Inferior parietal cortex (tissue), 1 donor: ENCODE data around the gene PAPPA2.
A peak's percentile ranks its signal among the peaks of the same experiment; 100 is the strongest.
"Not testable (repeated sequence)": the region's sequence is repeated elsewhere in the genome, so short reads cannot be mapped to it uniquely, and the experiment has no call there.

Experiments used
- DNase-seq: peaks from one replicate; pipeline ENCODE4 v3.0.0-alpha.2; 2016; ENCODE audit errors: extremely low spot score

PAPPA2 gene

DNA sequence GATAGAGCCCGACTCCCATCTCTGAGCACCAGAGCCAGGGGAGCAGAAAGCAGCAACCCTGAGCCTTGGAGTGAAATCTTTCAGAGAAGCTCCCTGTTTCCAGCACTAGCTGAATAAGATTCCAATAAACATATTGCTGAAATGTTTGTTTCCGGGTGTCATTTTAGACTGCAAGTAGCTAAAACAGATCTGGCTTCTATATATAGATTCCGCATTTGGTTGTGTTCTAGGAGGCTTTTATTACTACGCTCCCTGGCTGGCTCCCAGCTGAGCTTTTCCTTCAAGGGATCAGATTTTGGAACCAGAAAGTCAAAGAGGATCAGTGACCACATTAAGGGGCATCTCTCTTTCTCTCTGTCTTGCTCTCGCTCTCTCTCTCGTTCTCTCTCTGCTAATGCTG lies 88.2 kb downstream of the PAPPA2 start:
- no peak for DNase-seq

GRCh38 chr1:176552217-176552991 lies 89.4 kb downstream of the PAPPA2 start:
- no peak for DNase-seq

- no peak for DNase-seq
These were observed 90.0 kb downstream of the PAPPA2 start for GRCh38 chr1:176552999-176553398.

- no peak for DNase-seq
These were observed 93.3 kb downstream of the PAPPA2 start for GRCh38 chr1:176556288-176556687.

- DNase-seq, result no peak
These were observed 94.7 kb downstream of the PAPPA2 start for GRCh38 chr1:176557543-176558258.

- DNase-seq, result no peak
These were observed 95.6 kb downstream of the PAPPA2 start for GRCh38 chr1:176558561-176558960.

DNA sequence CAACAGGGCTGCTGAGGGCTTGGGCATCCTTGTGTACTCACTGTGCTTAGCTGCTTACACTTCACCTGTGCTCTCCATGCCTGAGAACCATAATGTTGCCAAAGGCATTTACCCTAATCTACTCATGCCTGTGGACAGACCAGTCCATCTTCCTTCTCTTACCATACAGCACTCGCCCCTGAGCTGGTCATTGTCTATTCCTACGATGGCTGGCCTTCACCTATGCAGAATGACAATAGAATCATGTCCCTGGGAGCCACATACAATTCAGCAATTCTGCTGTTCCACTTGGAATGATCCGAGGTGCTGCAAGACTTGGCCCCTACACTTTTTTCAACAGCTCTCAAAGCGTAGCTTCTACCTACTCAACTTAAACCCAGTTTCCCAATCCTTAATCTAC lies 96.5 kb downstream of the PAPPA2 start:
- no peak for DNase-seq

GRCh38 chr1:176559878-176560277 lies 96.9 kb downstream of the PAPPA2 start:
- DNase-seq, result peak; percentile 84

GRCh38 chr1:176560681-176561080 lies 97.7 kb downstream of the PAPPA2 start:
- DNase-seq, result no peak

DNA sequence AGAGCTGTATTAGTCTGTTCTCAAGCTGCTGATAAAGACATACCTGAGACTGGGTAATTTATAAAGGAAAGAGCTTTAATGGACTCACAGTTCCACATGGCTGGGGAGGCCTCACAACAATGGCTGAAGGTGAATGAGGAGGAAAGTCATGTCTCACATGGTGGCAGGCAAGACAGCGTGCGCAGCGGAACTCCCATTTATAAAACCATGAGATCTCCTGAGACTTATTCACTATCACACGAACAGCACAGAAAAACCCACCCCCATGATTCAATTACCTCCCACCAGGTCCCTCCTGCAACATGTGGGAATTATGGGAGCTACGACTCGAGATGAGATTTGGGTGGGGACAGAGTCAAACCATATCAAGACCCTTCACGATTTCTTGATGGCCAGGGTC lies 98.8 kb downstream of the PAPPA2 start:
- DNase-seq, result not testable (repeated sequence)

GRCh38 chr1:176566004-176566975 lies 103.3 kb downstream of the PAPPA2 start:
- no peak for DNase-seq

DNA sequence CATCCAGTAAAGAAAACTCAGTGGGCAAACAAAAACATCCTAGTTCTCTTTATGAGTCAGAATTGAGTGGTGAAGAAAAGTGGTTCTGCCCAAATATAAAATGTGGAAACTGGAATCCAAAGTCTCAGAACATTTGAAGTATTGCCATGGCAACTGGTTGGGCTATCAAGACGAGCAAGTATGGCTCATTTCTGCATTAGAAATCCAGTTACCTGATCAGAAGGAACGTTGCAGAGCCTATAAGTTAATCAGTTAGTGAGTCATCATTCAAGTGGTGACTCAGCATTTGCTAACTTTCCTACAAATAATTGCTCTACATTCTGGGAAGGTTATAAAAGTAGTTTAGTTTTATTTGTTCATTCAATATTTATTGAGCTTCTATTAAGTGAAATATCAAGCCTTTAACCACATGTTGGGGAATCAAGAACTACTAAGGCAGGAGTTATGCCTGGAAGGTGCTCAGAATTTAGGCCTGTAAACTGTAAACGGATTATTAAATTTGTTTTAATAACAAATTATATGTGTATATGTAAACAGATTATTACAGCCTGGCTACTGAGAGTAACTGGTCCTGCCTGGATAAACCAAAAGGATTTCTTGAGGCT lies 104.3 kb downstream of the PAPPA2 start:
- DNase-seq, result peak; percentile 29

DNA sequence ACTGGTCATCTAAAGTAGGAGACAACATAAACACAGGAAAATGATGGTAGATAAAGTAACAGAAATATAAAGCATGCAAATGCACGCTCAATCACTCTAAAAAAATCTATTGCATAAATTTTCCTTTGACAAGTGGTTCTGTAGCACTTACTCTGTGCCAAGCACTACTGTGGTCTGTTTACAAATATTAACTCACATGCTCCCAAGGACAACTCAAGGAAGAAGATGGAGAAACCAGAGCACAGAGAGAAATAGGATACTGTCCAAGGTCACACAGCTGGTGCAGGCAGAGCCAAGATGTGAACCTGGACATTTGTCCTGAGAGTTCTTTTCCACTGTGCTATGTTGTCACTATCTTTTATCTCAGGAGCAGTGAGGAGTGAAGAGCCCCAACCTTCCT lies 105.2 kb downstream of the PAPPA2 start:
- no peak for DNase-seq

DNA sequence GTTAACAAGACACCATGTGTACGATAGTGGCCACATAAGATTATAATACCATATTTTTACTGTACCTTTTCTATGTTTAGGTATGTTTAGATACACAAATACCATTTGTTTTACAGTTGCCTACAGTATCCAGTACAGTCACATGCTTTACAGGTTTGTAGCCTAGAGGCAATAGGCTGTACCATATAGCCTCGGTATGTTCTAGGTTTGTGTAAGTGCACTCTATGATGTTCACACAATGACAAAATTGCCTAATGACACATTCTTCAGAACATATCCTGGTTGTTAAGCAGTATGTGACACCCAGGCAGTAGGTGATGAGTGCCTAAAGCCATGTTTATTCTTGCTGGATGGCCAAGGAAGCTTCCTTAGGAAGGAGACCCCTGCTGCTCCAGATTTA lies 111.8 kb downstream of the PAPPA2 start:
- no peak for DNase-seq

DNA sequence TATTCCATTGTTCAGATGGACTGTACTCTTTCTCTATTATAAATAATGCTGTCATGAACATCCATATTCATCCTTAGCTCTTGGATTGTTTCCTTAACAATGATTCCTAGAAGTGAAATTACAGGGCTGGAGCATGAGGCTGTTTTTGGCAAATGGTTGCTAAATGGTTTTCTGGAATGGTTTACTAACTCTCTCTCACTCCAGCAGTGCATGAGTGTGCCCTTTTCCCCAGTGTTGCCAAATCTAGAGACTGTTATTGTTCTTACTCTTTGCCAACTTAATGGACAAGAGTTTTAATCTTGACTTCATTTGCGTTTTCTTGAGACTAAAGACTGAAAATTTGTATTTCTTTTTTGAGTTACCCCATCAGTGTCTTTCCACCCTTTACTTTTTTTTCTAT lies 113.0 kb downstream of the PAPPA2 start:
- no peak for DNase-seq

DNA sequence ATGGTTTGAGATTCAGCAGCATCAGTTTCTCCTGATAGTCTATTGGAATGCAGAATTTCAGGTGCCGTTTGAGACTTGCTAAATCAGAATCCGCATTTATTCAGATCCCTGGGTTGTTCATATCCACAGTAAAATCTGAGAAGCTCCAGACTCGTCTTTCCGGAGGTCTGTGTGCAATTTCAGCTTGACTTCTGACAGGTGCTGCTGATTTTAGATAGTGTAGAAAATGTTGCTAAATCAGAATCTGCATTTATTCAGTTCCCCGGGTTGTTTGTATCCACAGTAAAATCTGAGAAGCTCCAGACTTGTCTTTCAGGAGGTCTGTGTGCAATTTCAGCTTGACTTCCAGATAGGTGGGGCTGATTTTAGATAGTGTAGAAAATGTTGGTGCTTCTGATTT lies 113.7 kb downstream of the PAPPA2 start:
- no peak for DNase-seq

DNA sequence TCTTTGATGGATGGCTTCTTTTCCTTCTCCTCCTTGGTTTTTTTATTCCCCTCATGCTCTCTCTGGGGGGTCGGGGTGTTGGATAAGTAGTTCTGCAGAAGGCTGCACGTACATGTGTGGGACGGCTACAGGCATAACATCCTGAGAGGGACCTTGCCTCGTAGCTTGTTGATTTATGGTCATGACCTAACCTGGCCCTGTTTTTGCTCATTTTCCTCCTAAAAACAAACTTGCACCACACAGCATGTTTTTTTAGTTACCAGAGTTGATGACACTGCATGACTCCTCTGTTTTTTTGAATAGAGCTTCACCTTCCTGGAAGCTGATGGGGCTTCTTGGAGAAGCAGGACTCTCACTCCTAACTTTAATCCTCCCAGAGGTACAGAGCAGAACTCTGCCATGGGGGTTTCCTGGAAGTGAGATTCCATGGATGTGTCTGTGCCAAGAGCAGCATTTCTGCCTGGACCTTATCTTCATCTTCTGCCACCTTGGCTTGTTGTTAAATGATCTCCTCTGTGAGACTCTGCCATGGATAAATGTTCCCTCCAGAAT lies 114.7 kb downstream of the PAPPA2 start:
- DNase-seq, result no peak

DNA sequence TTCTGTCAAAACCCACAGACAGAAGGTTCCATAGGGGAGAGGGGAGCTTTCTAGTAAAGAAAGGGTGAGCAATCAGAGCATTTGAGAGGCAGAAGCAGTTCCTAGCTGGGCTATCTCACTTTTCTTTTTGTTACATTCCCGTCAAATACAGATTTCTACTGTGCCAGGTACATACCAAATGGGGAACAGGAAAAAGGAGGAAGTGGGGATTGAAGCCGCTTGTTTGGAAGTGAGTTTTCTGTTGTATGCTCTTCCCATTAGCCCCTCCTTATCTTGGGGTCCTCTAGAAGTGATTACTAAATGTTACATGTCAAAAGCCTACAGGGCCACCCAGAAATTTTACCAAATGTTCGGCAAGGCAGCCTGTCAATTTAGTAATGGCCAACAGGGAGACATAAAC lies 116.1 kb downstream of the PAPPA2 start:
- no peak for DNase-seq

DNA sequence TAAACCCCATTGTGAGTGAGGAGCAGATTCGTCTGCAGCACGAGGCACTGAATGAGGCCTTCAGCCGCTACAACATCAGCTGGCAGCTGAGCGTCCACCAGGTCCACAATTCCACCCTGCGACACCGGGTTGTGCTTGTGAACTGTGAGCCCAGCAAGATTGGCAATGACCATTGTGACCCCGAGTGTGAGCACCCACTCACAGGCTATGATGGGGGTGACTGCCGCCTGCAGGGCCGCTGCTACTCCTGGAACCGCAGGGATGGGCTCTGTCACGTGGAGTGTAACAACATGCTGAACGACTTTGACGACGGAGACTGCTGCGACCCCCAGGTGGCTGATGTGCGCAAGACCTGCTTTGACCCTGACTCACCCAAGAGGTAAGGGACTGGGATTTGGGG lies 132.2 kb downstream of the PAPPA2 start:
- DNase-seq, result no peak

DNA sequence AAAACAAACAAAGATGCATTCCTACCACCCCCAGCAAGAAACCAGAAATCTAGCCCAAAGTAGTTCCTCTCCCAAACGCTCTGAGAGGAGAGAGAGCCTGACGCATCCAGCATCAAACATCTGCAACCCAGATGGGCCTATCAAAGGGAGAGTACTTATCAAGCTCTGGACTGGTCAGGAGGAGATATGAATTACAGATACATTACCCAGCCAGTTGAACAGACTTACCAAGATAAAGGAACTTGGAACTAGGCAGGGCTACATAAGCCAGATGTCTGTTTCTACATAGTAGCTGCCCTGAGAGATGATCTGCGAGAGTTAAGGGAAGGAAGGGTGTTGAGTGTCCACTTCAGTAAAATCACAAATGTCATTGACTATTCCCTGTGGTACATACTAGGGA lies 138.4 kb downstream of the PAPPA2 start:
- DNase-seq, result no peak

- no peak for DNase-seq
These were observed 139.5 kb downstream of the PAPPA2 start for GRCh38 chr1:176602388-176603004.
